Central memory CD4-positive, alpha-beta T cell (primary cell): ENCODE measurements around the gene SACS.
A peak's percentile ranks its signal among the peaks of the same experiment; 100 is the strongest.
"Not testable (repeated sequence)": the region's sequence is repeated elsewhere in the genome, so short reads cannot be mapped to it uniquely, and the experiment has no call there.

ENCODE experiments used
- DNase-seq: peaks from one replicate; pipeline ENCODE4 v3.0.0; 2022

The SACS gene

DNA sequence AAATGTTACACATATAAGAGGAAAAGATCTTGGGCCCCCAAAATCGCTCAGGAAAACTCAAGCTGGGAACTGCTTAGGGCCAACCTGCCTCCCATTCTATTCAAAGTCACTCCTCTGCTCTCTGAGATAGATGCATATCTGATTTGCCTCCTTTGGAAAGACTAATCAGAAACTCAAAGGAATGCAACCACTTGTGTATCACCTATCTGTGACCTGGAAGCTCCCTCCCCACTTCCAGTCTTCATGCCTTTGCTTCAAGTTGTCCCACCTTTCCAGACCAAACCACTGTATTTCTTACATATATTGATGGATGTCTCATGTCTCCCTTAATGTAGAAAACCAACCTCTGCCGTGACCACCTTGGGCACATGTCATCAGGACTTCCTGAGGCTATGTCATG lies 32.3 kb downstream of the SACS start:
- DNase-seq = not testable (repeated sequence)

DNA sequence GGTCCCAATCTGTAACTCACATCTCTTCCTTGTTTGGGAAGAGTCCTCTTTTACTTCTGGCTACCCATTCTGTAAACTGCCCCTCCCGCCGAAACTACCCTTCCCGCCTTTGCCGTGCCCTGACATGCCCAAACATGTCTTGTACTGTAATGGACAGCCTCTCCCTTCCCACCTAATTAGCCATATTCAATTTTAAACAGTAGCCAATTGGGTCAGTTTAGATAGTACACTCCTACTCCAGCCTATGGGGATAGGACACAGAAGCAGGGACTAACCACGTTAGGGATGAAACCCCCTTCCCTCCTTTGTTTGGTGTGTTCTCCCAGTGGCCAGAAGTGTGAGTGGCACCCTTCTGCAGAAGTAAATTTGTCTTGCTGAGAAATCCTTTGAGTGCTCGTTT lies 34.2 kb downstream of the SACS start:
- DNase-seq = no peak

DNA sequence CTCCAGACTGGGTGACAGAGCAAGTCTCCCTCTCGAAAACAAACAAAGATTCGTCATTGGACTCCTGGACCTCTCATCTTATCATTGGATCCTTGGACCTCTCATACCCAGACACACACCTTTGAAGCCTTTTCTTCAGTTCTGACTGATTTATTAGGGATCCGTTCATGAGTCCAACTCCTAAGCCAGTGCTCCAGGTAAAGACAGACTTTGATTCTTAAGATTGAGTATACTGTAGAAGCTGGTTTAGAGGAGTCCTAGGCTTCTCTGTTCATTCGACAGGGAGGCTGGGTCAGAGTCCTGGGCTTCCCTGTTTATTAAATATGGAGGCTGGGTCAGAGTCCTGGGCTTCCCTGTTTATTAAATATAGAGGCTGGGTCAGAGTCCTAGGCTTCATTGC lies 38.7 kb downstream of the SACS start:
- no peak for DNase-seq

DNA sequence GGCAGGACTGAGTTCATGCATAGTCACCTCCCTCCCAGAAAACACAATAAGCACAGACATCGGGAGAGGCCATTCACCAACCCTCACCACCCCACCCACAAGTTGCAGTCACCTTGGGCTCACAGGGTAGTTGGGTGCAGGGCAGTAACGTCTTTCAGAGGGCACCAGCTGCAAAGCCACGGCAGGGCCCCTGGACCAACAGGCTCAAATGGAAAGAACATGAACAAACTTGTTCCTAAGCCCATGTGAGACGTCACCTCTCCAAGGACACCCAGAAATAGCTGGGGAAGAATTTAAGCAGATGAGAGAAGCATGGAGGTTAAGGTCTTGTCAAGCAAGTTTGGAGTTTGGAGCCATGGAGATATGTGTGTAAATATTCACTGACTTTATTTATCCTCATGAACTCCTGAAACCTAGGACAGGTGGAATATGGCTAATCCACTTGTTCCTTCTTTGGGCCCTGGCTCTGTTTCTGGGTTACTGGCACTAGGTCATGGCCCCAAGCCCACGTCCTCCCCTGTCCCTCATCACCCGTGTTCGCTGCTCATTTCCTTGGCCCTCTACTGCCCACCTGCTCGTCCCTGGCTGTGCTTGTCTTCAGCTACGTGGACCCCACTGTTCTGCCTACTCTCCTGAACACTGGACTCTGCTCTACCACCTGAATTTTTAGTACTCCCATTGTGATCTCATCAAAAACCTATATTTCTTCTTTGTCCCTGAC lies 40.4 kb downstream of the SACS start:
- no peak for DNase-seq

DNA sequence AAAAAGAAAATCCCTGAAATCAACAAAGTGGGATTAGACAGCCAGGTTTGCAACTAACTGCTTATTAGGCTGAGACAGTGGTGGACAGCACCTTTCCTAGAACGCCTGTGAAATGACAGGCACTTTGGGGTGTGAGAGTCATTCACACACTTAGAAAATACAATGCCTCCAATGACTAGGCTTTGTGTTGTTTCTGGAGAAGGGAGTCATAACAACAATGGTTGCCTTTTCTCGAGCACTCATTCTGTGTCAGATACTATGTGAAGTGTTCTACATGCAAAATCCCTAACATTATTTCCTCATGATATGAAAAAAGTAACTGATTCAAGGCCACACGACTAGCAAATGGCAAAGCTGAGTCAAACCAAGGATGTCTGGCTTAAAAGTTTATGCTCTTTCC lies 41.2 kb downstream of the SACS start:
- DNase-seq = no peak

DNA sequence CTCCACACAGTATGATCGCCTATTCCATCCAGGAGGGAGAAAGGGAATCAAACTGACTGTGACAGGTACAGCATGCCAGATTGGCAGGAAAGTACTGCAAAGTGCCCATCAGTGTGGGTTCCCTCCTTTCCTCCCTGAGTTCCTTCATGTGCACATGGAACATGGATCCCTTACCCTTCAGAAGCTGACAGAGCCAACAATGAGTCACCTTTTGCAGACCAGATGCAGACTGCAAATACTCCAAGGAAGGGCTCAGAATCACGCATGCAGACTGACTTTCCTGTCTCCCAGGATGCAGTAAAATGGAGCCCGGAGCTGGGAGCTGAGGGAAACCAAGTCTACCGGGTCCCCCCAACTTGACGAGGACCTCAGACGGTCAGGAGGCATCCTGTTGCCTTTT lies 41.8 kb downstream of the SACS start:
- no peak for DNase-seq

DNA sequence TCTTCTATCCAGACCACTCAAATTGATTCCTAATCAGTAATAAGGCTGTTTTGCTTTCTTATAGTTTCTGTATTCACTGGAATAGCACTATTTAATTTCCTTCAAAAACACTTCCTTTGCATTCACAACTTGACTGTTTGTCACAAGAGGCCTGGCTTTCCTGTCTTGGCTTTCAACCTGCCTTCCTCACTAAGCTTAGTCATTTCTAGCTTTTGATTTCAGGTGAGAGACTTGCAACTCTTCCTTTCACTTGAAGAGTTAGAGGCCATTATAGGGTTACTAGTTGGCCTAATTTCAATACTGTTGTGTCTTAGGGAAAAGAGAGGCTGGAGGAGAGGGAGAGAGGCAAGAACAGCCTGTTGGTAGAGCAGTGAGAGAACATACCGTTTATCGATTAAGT lies 47.0 kb downstream of the SACS start:
- no peak for DNase-seq

DNA sequence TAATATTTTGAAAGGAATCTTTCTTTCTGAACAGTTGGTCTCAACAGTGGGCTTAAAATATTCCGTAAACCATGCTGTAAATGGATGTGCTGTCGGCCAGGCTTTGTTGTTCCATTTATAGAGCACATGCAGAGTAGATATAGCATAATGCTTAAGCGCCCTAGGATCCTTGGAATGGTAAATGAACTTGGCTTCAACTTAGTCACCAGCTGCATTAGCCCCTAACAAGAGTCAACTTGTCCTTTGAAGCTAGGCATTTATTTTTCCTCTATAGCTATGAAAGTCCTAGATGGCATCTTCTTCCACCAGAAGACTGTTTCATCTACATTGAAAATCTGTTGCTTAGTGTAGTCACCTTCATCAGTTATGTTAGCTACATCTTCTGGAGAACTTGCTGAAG lies 47.6 kb downstream of the SACS start:
- no peak for DNase-seq

DNA sequence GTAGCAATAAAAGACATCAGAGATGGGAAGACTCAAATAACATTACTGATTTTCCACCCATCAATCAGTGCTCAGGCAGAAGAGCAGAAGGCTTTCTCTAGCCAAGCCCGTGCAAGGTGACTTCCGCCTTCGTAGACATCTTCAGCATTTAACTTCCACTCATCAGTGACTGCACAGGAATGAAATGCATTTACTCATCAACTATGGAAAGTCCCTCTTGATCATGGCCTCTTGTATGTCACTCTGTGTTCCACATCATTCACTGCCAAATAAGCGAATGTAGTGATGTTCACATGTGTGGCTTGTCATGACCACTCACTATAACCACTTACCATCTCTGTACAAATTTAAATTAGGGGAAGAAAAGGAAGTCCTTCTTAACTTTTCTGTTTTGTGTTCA lies 49.4 kb downstream of the SACS start:
- no peak for DNase-seq

DNA sequence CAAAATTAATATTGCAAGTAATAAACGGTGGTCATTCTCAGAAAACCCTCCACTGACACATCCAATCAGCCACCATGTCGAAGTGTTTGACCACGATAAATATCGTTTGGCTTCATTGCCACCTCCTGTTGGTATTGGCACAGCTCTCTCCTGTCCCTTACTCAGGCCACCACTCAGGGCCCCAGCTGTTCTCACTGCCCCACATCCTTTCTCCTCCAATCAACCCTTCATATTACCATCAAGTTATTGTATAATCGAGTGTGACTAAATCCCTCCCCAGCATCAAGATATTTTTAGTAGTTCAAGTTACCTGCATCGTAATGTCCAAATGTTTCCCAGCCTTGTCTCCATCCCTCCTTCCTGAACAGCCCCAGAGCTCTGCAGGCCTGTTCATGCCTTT lies 50.4 kb downstream of the SACS start:
- DNase-seq = no peak

DNA sequence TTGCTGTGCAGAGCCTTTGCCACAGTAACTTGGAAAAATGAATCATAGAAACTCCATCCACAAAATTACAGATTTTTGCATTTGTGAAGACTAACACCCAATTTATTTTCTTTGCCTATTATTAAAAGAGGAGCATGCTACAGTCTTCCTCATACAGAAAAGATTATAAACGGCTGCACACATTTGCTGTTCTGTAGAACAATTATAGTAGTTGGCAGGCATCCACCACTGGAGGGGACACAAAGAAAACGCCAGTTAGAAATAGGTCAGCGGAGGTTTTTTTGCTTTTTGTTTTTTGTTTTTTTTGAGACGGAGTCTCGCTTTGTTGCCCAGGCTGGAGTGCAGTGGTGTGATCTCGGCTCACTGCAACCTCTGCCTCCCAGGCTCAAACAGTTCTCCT lies 51.6 kb downstream of the SACS start:
- DNase-seq = no peak

DNA sequence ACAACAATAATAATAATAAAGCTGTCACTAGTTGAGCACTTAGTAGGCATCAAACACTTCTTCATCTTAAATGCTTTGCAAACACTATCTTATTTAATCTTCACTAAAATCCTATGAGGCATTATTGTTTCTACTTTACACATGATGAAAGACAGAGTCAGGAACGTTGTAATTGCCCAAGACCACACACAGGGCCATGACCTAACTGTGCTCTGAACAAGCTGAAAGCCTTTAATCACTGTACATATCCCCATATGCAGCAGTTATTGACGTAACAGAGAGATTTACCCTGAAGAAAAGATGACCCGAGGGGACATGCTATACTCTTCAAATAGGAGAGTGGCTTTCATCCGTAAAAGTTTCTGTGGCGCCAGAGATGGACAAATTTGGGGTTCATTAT lies 53.0 kb downstream of the SACS start:
- no peak for DNase-seq

DNA sequence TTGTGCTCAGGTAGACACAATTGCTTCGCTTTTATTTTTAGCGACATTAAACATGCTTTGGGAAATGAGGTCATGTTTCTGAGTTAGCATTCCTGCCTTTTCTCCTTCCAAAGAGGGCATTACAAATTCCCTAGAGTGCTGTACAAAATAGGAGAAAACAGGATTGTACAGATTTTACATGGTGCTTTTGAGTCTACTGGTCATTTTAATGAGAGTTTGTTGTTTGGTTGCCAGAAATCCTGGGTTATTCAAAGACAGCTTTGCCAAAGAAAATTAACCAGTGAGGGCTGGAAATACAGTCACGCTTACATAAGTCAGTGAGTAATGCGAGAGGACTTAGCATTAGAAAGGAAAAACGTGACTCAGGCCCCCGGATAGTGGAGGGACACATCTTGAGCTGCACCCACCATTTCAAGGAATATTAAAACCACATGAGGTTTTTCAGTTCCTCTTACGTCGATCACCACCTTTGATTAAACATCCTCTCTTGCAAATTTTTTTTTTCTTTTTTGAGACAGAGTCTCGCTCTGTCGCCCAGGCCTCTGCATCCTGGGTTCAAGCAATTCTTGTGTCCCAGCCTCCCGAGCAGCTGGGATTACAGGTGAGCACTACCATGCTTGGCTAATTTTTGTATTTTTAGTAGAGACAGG lies 55.4 kb downstream of the SACS start:
- peak; percentile 64 for DNase-seq

DNA sequence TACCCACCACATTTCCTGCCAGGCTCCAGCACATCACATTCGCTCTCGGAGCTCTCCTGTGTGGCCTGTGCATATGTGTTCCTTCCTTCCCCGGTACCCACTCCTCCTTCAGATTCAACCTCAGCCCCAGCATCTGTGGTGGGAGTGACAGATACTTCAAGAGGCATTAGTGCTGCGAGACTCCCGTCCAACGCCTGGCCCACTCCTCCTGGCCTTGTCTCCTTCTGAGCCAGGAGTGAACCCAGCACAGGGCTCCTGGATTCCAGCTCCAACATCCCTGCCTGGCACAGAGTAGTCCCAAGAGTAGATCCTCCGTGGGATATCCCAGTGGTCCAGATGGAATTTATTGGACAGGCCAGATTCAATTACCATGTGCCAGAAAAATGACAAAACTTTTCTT lies 55.9 kb downstream of the SACS start:
- DNase-seq = no peak

DNA sequence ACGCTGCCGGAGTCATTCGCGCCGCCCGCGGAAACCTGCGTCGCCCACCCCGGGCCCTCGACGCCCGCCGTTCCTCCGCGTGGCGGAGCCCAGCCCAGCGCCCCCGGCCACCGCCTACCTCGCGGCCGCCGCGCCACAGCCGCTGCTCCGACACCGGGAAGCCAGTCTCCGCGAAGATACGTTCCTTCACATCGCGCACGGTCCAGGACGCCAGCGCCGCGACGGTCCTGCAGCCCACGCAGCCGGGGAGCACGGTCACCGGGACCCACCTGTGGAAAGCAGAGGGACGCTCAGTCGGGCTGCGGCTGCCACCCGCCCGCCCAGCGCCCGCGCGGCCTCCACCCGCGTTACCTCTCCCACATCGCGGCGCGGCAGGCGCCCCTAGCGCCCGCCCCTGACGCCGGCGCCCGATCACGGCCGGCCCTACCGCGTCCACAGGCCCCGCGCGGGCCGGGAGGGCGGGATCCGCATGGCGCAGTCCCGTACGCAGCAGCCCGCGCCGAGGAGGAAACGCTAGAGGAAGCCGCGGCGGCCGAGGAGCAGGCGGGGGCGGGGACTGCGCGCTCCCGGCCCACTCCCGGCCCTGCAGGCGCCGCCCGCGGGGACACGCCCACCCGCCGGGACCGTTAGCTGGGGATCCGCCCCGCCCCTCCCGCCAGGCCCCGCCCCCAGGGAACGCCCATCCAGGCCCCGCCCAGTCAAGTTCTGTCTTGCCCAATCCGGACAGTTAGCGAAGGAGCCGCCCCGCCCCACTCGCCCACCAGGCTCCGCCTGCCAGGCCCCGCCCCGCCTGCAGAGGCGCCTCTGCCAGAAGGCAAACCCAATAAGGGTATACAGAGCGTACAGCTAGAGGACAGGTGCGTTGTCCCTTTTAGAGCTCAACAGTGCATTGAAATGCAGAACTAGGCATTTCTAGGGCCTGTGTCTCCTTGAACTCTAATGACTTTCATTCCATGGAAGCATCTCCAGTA lies 58.2 kb downstream of the SACS start:
- peak; percentile 92 for DNase-seq

DNA sequence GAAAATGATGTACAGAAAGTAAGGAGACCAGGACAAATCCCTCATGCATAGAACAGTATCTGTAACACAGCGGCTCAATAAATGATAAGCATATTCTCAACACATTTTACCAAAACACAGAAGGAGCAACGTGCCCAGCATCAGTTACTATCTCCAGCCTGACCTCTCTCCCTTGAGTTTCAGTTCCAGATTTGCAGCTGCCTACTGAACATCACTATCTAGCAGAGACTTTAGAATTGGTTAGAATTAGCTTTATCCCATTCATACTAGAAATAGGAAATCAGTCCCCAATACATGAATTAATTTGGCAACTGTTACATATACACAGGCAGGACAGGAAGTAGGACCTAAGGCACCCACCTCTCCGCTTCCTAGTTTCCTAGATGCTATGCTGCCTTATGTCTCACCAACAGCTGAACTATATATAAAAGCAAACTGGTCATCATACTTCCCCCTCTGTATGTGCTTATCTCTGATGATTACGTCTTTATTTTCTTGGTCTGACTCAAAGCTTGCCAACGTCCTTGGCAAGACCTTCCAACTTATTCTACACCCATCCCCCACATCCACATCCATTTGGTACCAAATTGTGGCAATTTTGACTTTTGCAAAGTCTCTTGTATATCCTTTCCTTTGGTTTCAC lies 61.1 kb downstream of the SACS start:
- DNase-seq = no peak

DNA sequence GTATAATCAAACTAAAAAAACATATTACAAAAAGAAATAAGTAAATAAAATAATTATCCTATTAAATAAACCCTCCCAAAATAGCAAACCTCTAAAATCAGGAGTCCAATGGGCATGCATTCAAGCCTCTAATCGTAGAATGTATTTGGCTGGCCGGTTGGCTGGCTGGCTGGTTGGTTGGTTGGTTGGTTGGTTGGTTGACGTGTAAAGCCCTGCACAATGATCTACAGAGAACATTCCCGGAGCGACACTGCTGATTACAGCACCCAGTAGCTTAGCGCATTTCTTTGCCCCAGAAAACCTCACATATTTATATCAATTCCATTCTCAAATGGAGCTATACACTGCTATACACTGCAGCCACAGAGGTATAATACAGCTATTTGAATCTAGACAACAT lies 65.6 kb downstream of the SACS start:
- no peak for DNase-seq

DNA sequence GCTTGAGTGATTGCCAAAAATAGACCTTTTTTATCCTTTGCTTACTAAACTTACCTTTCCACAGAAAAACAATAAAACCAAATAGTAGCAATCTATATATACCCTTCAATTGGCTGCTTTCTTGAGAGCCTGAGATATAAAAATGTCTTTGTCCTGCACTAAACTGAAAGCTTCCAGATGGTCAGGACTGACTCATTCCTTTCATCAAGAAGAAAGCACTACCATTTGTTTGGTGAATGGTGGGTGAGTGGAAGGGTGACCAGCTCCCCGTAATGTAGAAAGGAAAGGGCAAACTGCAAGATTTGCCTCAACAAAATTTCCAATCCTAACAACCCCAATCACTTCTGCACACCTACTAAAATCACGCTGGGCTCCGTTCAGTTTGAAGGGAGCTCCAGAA lies 67.8 kb downstream of the SACS start:
- no peak for DNase-seq

DNA sequence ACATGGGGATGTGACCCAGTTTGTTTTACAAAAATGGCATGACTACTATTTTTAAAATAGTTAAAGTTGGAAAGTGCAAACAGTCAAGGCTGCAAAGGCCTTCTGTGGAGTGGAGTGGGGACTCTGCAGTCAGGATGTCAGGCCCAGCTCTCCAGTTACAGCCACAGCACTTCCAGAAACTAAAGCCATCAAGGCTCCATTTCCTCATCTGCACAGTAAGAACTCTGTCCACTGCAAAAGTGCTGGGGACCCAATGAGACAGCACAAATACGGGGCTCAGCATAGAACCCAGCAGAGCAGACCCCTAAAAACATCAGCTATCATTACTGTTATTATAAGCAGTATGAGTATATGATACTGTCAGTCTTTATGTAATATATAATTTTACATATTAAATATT lies 73.6 kb downstream of the SACS start:
- DNase-seq = no peak

DNA sequence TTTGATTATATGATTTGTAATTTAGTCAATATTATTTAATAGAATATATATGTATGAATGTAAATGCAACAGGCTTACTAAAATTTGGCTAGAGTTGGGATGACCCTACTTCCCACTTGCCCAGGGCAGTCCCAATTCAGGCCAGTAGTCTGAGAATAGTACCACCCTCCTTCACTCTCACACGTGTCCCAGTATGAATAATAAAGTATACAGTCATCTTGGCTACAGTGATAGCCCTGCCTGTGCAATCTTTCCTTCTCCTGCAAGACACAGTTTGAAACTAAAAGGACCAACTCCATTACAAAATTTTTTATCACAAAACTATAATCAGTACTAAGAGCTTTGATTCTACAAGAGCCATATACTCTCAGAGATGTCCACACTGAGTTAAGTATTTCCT lies 76.2 kb downstream of the SACS start:
- no peak for DNase-seq

DNA sequence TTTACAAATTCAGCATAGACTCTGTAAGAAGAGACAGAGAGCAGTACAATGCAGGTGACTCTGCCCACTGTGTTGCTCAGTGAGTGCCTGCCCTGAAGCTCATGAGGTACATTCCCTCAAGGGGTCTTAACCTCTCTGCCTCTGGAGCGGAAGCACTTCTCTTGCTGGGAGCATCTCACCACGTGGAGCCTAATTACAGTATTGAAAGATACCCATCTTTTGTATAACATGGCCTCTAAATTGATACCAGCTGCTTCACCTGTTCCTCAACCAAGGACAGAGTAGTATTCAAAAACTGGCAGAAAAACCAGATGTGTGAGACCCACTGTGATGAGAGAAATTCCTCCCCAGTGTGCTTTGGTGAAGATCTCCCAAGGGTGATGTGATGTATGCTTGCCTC lies 77.1 kb downstream of the SACS start:
- no peak for DNase-seq

DNA sequence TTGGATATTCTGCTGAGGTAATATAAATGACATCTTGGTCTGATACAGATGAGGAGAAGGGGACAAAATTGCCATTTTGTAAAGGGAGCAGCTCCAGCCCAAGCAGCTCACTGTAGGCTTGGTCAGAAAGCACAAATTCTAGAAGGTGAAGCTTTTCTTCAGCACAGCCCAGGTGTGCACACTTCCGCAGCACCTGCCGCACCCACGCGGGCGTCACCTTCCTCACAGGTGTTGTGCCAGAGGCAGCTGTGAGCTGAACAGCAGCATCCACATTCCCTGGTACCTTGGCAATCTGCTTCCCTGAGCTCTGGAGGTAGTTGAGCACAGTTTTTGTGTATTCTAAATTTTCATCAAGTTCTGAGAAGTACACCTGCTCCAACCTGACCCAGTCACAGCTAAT lies 79.0 kb downstream of the SACS start:
- no peak for DNase-seq

DNA sequence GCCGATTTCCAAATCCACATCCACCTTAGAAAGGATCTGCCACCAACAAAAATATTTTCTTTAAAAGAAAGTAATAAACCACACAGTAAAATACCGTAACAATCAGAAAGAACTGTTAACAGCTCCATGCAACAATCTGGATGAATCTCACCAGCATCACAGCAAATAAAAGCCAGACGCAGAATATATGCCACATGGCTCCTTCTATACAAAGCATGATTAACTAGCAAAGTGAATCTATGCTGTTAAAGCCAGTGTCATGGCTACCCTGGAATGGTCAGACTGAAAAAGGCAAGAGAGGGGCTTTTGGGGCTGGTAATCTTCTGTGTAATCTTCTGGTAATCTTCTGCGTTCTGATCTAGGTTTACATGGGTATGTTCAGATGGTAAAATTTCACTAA lies 81.3 kb downstream of the SACS start:
- no peak for DNase-seq
